GM12872 (cell line): ENCODE measurements around the gene LENG8.

Source experiments
- TF ChIP-seq, protein P1 (sequence below): IDR thresholded peaks from 3 replicates; pipeline ENCODE4 v1.5.1; 2011; ENCODE audit warnings: low read depth, mild to moderate bottlenecking, low read length, moderate library complexity; ENCODE audit not compliant: insufficient read depth

Gene LENG8

DNA sequence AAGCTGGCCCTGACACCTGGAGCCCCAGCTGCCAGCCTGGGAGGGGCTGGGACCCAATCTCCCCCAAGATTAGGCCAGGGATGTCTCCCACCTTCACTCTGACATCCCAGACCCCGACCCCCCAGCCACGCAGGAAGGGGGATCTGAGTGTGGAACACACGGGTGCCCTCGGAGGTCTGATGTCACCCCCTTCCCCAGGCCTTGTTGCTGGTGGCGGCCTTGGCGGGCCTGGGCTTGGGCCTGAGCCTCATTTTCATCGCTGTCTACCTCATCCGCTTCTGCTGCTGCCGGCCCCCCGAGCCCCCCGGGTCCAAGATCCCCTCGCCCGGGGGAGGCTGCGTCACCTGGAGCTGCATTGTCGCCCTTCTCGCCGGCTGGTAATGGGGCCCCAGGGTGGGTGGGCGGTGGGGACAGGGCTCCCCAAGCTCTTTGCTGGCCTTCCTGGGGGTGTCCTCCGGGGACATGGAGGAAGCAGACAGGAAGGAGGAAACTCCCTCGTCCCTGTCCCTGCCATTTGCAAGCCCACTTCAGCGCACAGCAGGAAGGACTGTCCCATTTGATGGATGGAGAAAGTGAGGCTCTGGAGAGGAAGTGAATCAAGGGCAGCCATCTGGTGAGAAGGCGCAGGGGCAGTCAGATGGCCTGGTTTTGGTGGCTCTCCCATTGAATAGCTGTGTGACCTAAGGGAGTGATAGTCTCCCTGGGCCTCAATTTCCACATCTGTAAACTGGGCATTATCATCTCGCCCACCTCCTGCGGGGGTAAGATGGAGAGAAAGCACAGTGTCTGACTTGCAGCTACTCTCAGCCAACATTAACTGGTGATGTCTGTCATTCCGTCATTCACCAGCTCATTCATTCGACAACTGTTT is 29.8 kb upstream of the LENG8 start:
- TF ChIP-seq, protein P1, sequence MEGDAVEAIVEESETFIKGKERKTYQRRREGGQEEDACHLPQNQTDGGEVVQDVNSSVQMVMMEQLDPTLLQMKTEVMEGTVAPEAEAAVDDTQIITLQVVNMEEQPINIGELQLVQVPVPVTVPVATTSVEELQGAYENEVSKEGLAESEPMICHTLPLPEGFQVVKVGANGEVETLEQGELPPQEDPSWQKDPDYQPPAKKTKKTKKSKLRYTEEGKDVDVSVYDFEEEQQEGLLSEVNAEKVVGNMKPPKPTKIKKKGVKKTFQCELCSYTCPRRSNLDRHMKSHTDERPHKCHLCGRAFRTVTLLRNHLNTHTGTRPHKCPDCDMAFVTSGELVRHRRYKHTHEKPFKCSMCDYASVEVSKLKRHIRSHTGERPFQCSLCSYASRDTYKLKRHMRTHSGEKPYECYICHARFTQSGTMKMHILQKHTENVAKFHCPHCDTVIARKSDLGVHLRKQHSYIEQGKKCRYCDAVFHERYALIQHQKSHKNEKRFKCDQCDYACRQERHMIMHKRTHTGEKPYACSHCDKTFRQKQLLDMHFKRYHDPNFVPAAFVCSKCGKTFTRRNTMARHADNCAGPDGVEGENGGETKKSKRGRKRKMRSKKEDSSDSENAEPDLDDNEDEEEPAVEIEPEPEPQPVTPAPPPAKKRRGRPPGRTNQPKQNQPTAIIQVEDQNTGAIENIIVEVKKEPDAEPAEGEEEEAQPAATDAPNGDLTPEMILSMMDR = no peak

DNA sequence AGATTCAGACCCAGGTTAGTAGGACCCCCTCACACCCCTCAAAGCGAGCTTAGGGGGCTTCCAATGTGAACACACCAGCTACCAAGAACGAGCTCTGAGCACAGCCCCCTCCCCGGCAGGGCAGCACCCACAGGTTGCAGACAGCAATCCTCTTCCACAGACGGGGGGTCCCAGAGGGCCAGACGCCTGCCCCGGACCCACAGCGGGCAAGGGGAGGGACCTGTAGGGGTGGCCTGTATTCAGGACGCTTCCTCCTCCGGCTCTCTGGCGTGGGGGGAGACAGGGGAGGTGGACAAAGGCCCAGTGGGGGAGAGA is 29.0 kb upstream of the LENG8 start:
- TF ChIP-seq, protein P1 = no peak

DNA sequence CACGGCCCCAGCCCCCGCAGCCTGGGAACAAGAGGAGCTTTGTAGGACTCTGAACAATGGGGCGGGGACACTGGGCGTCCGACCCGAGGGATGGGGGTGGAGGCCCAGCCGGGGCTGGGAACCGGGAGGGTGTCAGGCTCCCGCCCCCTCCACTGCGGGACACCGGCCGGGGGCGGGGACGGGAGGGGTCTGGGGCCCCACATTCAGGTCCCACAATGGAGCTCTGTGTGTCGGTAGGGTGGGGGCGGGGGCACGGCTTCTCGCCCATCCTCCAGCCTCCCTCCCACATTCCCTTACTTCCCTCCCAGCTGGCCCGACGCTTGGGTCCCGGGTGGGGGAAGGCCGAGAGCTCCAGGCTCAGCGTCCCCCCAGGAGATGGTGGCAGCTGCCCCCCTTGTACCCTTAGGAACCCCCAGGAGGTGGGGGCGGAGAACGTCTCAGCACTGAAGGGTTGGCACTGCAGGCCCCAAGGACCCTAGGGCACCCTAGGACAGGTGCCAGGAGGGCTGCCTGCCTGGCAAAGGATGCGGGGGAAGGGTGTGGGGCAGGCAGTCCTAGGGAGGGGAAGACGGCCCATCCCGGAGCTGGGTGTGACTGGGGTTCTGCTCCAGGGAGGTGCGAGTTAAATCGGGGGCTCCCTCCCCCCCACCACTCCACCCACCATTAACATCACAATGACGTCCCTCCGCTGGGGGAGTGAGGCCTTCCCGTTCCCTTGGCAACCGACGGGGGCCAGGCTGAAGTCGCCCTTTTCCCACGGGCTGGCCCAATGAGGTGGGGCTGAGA is 28.4 kb upstream of the LENG8 start:
- TF ChIP-seq, protein P1 = no peak

DNA sequence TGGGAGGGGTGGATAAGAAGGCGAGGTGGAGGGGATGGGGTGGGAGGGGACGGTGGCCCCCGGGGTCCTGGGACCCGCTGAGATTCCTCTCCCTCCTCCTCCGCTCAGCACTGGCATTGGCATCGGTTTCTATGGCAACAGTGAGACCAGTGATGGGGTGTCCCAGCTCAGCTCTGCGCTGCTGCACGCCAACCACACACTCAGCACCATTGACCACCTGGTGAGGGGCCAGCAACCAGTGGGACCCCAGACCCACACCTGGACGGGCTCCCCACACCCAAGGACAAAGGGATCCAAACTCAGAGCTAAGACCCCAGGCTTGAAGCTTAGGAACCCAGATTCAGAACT is 27.9 kb upstream of the LENG8 start:
- TF ChIP-seq, protein P1 = no peak

DNA sequence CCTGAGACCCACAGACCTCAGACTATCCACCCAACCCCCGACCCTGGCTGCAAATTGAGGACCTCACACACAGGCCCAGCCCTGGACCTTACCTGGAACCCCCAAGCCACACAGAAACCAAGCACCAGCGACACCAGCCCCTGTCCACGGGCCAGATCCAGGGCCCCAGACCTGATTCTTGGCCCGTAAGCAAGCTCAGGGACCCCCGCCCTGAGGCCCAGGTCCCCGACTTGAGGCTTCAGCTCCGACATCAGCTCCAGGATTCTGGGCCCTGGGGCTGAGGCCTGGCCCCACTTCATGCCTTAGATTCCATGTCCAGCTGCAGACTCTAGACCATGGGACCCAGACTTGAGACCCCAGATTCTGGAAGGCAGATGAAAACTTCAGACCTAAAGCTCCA is 27.5 kb upstream of the LENG8 start:
- TF ChIP-seq, protein P1 = no peak

DNA sequence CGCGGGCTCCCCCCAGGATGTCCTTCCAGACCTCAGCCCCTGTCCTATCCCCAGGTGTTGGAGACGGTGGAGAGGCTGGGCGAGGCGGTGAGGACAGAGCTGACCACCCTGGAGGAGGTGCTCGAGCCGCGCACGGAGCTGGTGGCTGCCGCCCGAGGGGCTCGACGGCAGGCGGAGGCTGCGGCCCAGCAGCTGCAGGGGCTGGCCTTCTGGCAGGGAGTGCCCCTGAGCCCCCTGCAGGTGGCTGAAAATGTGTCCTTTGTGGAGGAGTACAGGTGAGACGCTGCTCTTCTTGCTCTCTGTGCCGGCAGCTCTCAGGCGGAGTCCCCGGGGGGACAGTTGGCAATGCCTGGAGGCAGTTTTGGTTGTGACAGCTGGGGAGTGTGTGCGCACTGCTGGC is 26.9 kb upstream of the LENG8 start:
- TF ChIP-seq, protein P1 = no peak

DNA sequence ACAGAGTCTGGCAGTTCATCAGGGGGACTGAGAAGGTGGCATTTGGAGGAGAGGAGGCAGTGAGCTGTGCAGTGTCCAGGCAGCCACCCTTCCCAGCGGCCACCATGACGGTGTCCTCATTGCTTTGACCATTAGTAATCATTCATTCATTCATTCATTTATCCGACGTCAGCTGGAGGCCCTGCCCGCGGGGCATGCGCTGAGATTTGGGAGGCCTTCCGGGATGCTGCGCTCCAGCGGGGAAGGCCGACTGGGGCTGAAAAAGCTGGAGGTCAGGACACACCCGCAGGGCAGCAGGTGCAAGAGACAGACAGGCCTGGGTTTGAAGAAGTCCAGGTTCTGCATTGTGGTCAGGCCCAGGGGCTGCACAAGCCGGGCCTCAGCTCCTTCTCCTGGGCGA is 24.8 kb upstream of the LENG8 start:
- TF ChIP-seq, protein P1 = no peak
